Measurements from ENCODE around the gene DNAJA4. TPM values are rescaled to one million over a fixed set of nuclear protein-coding genes. Genes with fewer than 3 reads are reported as not detected.

Gene DNAJA4
- total RNA-seq, 3 donors from 2014 or later: 16.0 to 28.1 (median 22.6) TPM

DNA sequence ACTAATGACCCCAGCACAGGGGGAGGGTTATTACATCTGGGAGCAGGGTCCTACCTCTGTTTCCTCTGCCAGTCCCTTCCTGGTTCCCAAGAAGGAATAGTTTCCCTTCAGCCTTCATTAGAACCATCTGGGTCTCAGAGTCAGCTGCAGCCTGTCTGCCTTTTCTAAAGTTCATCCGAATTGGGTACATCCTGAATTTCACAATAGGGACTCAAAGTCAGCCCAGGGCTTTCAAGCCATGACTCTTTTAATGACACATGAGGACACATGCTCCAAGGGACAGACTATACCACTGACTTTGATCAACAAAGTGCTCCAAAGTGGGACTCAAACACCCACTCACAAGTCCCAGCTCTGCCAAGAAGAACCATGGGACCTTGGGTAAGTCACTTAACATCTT is 63.1 kb downstream of the DNAJA4 start:
- TF ChIP-seq POLR2A (IDR thresholded peaks at IDR 0.05): no peak
- TF ChIP-seq, protein P1, sequence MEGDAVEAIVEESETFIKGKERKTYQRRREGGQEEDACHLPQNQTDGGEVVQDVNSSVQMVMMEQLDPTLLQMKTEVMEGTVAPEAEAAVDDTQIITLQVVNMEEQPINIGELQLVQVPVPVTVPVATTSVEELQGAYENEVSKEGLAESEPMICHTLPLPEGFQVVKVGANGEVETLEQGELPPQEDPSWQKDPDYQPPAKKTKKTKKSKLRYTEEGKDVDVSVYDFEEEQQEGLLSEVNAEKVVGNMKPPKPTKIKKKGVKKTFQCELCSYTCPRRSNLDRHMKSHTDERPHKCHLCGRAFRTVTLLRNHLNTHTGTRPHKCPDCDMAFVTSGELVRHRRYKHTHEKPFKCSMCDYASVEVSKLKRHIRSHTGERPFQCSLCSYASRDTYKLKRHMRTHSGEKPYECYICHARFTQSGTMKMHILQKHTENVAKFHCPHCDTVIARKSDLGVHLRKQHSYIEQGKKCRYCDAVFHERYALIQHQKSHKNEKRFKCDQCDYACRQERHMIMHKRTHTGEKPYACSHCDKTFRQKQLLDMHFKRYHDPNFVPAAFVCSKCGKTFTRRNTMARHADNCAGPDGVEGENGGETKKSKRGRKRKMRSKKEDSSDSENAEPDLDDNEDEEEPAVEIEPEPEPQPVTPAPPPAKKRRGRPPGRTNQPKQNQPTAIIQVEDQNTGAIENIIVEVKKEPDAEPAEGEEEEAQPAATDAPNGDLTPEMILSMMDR (IDR thresholded peaks at IDR 0.05): no peak
- TF ChIP-seq POLR2AphosphoS5 (IDR thresholded peaks at IDR 0.05): no peak
- Histone ChIP-seq H3K9me3 (no peaks in the 10 kb centered on the region), H3K27ac (peak overlapping the region in 1 of 2 donors; percentile 55), H3K36me3 (no peaks in the 10 kb centered on the region), H3K27me3 (no peaks in the 10 kb centered on the region), H3K4me3 (no peak overlapping the region), H3K4me1 (no peaks in the 10 kb centered on the region)
- intact Hi-C loops (cut with DNase I; ENCODE audit: low total_unique reads): no loop called here
- no peak for DNase-seq (ENCODE audit: low spot score in 2 of 2)

DNA sequence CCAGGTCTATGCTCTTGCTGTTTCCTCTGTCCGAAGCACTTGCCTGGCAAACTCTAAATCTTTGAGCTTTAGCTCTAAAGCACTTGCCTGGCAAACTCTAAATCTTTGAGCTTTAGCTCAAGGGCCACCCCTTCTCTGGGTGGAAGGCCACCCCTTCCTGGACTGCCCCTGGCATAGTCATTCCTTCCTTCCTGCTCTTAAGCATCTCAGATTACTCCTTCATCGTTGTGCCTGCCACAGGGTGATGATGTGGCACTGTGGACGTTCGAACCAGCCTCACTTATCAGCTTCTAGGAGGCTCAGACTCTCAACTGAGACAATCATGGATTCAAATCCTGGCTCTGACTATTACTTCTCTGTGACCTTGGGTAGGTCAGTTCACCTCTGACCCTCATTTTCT is 65.3 kb downstream of the DNAJA4 start:
- H3K36me3 ChIP-seq: no peaks in the 10 kb centered on the region
- no peak for DNase-seq (ENCODE audit: low spot score in 2 of 2)
- intact Hi-C loops (cut with DNase I; ENCODE audit: low total_unique reads): no loop called here
- no peaks in the 10 kb centered on the region for H3K9me3 ChIP-seq
- H3K27me3 ChIP-seq: no peaks in the 10 kb centered on the region
- no peak overlapping the region for H3K4me3 ChIP-seq
- H3K4me1 ChIP-seq: no peaks in the 10 kb centered on the region
- TF ChIP-seq, protein P1 (IDR thresholded peaks at IDR 0.05): no peak
- TF ChIP-seq POLR2AphosphoS5 (IDR thresholded peaks at IDR 0.05) (no peak), POLR2A (IDR thresholded peaks at IDR 0.05) (no peak)
- no peak overlapping the region for H3K27ac ChIP-seq

Other genes with a start within 250 kb of the DNAJA4 start
- gene TBC1D2B, start 186.9 kb upstream of the DNAJA4 start, total RNA-seq: 10 to 100 TPM; 44.9 to 71.0 (median 69.2) TPM
- not detected for gene SH2D7, start 172.0 kb upstream of the DNAJA4 start, total RNA-seq
- 1 to 10 TPM; 2.9 to 5.8 (median 4.9) TPM for gene CIB2, start 133.1 kb upstream of the DNAJA4 start, total RNA-seq
- gene IDH3A, start 115.2 kb upstream of the DNAJA4 start, total RNA-seq: 10 to 100 TPM; 44.2 to 63.2 (median 52.0) TPM
- 1 to 10 TPM in 2 of 3 donors, not detected in 1; 1.9 to 2.0 TPM for gene ACSBG1, start 30.0 kb upstream of the DNAJA4 start, total RNA-seq
- gene SKIC8, start 35.0 kb downstream of the DNAJA4 start, total RNA-seq: 10 to 100 TPM; 63.5 to 98.8 (median 96.0) TPM
- 10 to 100 TPM in 2 of 3 donors, not detected in 1; 11.5 to 14.5 TPM for gene CRABP1, start 75.8 kb downstream of the DNAJA4 start, total RNA-seq
- 10 to 100 TPM; 45.8 to 52.2 (median 49.5) TPM for gene IREB2, start 173.7 kb downstream of the DNAJA4 start, total RNA-seq
- 10 to 100 TPM in 2 of 3 donors, 1 to 10 TPM in 1; 8.6 to 14.7 (median 10.9) TPM for gene HYKK, start 243.0 kb downstream of the DNAJA4 start, total RNA-seq